ENCODE results near the gene PPP1R16B.

DNA sequence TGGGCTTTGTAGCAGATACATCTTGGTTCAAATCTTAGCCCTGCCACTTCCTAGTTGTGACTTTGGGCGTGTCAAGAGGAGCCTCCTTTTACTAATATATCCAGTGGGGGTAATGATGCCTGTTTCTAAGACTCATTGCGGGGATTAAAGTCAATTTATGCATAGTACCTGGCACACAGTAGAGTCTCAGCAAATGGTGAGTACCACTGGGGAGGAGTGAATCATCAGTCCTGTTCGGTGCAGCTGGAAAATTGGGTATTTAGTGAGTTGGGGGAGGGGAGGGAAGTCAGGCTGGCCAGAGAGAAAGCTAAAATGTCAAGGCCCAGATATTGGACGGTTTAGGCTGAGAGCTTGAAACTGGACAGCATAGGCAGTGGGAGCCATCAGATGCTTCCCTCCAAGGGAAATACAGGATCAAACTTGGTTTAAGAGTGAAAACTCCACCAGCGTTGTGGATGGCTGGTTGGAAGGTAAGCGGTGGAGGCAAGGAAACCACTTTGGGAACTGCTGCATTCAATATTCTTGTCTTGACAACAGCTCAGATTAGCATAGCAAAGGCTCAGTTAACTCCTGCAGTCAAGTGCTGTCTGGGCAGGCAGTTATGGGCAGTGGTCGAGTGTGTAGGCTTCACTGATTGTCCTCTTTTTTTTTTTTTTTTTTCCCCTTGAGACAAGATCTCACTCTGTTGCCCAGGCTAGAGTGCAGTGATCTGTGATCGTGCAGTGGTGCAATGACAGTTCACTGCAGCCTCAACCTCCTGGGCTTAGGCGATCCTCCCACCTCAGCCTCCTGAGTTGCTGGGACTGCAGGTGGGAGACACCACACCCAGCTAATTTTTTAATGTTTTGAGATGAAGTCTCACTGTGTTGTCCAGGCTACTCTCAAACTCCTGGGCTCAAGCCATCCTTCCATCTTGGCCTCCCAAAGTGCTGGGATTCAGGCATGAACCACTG, 12.9 kb downstream of the PPP1R16B start:
- TF ChIP-seq, protein P1, sequence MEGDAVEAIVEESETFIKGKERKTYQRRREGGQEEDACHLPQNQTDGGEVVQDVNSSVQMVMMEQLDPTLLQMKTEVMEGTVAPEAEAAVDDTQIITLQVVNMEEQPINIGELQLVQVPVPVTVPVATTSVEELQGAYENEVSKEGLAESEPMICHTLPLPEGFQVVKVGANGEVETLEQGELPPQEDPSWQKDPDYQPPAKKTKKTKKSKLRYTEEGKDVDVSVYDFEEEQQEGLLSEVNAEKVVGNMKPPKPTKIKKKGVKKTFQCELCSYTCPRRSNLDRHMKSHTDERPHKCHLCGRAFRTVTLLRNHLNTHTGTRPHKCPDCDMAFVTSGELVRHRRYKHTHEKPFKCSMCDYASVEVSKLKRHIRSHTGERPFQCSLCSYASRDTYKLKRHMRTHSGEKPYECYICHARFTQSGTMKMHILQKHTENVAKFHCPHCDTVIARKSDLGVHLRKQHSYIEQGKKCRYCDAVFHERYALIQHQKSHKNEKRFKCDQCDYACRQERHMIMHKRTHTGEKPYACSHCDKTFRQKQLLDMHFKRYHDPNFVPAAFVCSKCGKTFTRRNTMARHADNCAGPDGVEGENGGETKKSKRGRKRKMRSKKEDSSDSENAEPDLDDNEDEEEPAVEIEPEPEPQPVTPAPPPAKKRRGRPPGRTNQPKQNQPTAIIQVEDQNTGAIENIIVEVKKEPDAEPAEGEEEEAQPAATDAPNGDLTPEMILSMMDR (IDR thresholded peaks at IDR 0.05) = no peak
- TF ChIP-seq POLR2A (IDR thresholded peaks at IDR 0.05) = no peak

Data from ovary (tissue), 3 donors.